SKM-1 treated with dmso at 0.1 percent for 144 hours (cell line): ENCODE measurements around the gene CALML5.
"Not testable (repeated sequence)": the region's sequence is repeated elsewhere in the genome, so short reads cannot be mapped to it uniquely, and the experiment has no call there.

ENCODE experiments used
- DNase-seq: peaks from one replicate; lab custom pipeline; 2025; ENCODE audit not compliant: unreplicated experiment; lab: John Stamatoyannopoulos, UW

CALML5 gene

DNA sequence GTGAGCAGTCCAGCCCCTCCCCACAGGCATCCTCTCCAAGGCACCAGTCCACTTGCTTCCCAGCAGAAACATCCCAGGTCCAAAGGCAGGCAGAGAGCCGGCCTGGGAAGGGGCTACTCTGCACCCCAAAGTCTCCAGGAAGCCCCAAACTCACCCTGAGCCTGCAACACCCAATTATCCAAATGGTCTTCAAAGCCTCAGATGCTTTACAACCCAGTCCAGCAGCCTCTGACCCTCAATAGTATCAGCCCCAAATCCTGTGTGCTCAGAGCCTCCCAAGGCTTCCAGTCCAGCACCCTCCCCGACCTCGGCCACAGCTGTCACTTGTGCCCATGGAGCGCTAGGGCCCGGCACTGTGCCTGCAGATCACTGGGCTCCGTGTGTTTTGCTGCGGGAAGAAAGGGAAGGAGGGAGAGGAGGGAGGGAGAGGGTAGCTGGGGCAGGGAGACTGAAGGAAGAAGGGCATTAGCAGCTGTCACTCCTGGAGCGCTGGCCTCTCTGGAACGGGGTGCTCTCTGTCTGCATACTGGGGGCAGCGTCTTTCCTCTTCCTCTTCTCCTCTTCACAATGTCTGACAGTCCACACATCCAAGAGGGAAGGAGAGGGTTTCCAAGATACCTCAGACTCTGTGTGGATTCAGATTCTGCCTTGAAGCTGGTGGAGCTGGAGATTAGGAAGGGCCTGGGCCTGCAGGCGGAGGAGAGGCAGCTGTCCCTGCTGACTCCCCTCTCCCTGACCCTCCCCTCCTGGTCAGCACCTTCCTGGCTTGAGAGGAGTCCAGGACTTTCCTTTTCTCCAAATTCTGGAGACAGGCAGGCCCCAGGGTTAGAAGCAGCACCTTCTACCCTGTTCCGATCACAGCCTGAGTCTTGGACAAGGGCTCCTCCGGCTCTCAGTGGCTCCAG is 13.2 kb downstream of the CALML5 start:
- no peak for DNase-seq

DNA sequence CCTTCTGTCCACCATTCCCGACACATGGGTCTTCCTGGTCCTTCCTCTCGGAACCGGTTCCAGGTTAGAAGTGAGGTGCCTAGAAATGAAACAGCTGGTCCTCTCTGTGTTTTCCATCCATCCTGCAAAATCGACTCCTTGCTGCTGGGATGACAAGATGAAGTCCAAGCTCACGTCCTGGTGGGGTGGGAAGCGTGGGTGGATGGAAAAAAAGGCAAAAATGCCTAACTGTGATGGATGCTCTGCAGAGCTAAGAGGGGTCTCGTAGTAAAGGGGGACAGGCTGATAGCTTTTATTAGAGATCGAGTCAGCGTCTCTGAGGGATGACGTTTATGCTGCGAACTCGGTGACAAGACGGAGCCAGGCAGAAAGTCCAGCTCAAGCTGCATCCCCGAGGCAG is 14.1 kb downstream of the CALML5 start:
- DNase-seq: no peak

DNA sequence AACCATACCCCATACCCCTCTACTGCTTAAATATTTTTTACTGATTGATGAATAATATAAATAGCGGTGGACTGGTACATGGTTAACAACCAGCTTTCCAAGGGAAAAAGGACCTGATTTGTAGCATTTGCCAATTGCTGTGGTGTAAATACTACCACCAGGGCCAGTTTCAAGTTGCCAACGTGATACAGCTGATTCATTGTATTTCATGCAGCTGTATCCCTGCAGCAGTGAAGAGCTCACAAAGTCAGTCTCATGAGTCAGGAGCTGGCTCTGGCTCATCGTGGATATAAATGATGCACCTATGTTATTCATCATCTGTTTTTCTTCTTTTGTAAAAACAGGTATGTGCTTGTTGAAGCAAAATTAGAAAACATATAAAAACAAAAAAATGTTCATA is 15.2 kb downstream of the CALML5 start:
- DNase-seq: no peak

DNA sequence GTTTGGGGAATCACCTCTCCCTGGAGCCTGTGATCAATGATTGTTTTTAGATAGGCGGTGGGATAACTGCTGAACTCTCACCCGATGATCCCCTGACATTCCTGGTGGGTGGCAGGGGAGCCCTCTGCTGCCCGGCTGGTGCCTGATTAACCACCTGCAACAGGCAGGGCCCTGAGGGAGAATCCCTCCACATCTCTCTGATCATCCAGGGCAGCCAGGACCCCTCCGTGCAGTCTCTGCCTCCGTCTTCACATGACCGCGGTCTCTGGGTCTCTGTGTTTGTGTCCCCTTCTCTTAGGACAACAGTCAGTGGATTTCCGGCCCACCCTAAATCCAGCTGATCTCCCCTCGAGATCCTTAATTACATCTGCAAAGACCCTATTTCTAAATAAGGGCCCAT is 17.4 kb downstream of the CALML5 start:
- no peak for DNase-seq

DNA sequence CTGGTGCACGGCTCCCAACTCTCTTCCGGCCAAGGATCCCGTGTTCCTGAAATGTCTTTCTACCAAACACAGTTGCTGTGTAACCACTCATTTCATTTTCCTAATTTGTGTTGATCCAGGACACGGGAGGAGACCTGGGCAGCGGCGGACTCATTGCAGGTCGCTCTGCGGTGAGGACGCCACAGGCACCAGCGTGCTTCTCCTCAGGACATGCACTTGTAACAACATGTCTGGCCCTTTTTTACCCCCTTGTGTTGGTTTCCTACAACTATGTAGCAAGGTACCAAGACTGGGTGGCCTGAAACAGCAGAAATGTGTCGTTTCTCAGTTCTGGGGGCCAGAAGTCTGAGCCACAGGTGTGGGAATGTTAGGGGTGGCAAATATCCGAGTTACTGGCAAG is 18.2 kb downstream of the CALML5 start:
- DNase-seq: no peak

DNA sequence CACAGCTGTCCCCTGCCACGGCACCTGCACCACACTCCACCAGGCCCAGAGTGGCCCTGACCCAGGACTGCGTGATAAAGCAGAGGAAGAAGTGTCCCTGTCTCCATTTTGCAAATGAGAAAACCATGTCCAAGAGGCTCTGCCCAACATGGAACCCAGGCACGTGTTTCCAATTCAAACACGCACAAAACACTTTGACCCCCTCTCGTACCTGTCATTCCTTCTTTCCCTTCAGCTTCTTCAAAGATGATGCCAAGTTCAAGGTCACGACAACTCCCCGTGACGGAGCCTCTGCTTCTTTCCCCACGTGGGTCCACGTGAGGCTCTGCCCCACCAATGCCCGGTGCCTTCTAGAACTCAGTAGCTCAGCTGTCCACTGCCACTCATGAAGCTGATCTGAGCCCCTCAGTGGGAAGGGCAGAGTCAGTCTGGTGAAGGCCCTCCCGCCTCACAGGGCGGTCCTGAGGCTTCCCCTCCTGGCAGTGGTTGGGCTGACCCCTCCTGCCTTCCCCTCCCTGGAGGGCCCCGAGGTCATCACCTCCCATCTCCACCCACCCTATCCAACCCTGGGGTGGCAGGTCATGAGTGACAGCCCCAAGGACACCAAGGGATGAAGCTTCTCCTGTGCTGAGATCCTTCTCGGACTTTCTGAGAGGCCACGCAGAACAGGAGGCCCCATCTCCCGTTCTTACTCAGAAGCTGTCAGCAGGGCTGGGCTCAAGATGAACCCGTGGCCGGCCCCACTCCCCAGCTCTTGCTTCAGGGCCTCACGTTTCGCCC is 19.0 kb downstream of the CALML5 start:
- DNase-seq: no peak

DNA sequence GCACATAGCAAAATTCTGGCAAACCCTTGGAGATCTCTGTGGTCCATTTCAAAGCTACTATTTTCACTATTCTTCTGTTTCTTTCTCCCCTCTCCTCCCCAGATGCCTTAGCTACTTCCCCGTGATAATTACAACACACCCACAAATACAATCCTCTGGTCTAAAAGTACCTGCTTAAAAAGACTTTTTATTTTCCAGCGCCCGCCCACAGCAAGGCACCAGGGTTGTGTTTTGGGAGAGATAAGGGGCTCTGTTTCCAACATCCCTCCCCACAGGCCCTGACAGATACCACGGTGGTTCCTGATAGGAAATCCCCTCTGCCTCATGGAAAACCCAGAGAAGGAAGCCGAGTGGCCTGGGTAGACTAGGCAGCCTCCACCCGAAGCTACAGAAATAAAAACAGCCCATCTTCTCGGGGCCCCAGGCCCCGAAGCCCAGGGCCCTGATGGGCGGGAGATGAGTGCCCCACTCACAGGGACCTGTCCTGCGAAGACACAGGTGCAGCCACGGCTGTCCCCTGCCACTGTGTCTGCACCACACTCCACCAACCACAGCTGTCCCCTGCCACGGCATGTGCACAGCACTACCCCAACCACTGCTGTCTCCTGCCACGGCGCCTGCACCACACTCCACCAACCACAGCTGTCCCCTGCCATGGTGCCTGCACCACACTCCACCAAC is 19.7 kb downstream of the CALML5 start:
- DNase-seq: no peak

DNA sequence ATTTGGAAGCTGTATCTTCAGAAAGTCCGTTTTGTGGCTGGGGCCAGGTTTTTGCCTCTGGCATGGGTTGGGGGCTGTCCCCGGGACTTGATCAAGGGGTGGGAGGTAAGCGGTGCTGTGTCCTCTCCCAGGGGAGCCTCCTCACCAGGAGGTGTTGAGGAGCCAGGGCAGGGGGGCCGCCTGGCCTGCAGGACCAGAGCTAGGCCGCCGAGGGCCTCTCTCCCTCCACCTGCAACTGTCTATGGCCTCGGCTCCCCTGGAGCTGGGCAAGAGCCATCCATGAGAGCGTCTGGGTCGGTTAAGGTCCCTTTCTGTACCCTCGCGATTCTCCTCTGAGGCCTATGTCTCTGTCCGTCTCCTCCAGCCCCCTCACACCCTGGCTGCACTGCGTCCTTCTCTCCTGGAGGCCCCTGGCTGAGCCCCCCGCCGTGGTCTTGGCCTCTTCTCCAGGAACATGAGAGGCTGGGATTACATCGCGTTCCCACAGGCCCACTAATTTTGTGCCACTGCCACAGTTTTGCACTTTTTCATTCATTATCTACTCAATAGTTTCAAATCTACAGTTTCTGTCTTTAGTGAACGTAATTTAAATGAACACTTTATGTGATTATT is 20.6 kb downstream of the CALML5 start:
- DNase-seq: no peak

DNA sequence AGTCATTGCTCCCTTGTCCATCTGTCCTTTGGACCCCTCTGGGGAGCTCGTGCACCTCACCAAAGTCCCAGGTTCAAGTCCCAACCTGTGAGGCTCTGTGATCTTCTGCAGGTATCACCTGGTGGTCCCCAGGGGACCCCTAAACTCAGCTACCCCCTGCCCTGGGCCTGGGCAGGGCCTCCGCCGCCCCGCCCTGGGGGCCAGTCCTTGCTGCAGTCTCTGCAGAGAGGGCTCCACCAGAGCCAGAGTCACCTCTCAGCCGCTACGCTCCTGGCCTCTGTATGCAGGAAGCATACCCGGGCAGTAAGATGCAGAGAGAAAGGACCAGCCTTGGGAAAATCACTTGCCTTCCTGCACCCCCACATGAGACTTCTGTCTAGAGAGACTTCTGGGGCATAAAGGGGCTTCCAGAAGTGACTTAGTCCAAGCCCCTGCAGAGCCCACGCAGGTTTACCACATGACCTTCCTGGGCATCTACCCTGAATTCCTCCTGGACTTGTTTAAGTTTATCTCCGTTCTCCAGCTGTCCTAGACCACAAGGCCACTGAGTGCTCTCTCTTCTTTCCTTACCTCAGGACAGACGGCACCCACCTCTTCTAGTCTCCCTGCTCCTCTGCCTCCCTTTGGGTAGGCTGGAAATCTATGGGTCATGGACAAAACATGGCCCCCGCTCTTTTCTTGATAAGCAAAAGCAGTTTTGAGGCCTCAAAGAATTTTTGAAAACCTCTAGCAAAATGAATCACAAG is 21.2 kb downstream of the CALML5 start:
- DNase-seq: no peak

DNA sequence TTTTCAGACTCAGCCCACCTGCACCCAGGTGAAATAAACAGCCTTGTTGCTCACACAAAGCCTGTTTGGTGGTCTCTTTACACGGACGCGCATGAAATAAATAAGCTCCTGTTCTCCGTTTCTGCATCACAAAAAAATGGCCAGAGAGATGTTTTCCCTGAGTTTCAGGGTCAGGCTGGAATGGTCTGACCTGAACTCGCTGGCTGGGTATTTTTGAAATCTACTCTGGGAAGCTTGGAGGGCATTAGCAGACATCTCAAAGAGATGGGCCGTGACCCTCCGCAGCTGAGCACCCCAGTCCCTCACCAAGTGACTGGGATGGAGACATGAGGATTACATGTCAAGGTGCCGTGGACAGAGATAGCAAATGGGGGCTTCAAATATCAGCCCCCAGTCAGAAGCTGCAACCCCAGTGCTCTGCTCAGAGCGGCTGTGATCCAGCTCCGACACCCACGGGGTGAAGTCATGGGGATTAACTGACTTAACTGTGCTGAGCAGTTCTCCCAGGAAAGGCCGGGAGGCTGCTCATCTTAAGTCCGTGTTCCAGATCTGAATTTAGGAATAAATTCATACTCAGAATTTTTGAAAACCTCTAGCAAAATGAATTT is 22.3 kb downstream of the CALML5 start:
- DNase-seq: no peak

DNA sequence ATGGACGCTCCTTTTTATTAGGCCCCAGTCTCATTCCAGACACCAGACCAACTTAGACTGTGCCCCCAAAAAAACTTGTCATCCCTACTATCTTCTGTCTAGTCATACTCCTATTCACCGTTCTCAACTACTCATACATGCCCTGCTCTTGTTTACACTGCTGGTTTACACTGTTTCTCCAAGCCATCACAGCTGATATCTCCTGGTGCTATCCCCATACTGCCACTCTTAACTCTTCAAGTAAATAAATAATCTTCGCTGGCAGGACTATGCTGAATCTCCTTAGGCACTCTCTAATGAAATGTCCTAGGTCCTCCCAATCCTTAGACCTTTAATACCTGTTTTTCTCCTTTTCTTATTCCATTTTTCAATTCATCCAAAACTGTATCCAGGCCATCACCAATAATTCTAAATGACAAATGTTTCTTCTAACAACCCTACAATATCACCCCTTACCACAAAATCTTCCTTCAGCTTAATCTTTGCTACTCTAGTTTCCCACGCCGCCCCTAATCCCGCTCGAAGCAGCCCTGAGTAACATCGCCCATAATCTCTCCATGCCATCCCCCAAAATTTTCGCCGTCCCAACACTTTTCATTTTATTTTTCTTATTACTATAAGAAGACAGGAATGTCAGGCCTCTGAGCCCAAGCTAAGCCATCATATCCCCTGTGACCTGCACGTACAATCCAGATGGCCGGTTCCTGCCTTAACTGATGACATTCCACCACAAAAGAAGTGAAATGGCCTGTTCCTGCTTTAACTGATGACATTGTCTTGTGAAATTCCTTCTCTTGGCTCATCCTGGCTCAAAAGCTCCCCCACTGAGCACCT is 23.2 kb downstream of the CALML5 start:
- DNase-seq: not testable (repeated sequence)

DNA sequence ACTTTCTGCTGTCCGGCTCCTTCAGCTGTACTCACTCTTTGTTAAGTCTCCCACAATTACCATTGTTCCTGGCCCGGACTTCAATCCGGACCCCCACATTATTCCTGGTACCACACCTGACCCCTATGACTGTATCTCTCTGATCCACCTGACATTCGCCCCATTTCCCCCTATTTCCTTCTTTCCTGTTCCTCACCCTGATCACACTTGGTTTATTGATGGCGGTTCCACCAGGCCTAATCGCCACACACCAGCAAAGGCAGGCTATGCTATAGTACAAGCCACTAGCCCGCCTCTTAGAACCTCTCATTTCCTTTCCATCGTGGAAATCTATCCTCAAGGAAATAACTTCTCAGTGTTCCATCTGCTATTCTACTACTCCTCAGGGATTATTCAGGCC is 24.3 kb downstream of the CALML5 start:
- not testable (repeated sequence) for DNase-seq

DNA sequence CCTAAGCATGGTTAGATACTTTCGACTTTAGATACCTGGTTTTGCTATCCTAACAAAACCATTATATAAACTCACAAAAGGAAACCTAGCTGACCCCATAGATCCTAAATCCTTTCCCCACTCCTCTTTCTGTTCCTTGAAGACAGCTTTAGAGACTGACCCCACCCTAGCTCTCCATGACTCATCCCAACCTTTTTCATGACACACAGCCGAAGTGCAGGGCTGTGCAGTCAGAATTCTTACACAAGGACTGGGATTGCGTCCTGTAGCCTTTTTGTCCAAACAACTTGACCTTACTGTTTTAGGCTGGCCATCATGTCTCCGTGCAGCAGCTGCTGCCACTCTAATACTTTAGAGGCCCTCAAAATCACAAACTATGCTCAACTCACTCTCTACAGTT is 24.7 kb downstream of the CALML5 start:
- not testable (repeated sequence) for DNase-seq

DNA sequence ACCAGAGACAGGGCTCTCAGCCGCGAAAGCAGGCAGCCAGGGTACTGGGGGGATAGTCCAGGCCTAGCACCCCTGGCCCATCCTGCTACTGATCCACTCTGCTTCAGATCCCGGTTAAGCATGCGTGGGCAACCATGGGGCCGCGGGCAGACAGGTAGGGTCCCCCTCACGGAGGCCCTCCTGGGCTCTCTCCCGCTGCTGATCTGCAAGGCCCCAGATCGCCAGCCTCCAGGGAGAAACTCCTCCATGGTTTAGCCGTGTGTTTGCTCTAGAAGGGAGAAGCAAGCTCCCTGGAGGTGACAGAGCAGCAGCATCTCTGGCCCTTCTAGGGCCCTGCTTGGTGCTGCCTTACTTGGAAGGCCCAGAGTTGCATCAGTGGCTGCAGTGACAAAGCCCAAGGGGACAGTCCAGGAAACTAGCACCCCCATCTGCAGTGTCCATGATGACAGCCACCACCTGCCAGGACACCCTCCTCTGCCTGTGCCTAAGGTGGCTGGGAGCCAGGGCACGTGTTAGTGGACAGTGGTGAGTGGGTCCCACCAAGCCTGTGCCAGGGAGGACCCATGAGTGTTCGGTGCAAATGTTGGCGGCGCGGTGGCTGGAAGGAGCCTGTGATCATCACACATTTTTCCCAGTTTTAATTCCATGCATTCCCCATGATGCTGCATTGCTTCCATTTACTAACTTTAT is 29.2 kb downstream of the CALML5 start:
- no peak for DNase-seq

DNA sequence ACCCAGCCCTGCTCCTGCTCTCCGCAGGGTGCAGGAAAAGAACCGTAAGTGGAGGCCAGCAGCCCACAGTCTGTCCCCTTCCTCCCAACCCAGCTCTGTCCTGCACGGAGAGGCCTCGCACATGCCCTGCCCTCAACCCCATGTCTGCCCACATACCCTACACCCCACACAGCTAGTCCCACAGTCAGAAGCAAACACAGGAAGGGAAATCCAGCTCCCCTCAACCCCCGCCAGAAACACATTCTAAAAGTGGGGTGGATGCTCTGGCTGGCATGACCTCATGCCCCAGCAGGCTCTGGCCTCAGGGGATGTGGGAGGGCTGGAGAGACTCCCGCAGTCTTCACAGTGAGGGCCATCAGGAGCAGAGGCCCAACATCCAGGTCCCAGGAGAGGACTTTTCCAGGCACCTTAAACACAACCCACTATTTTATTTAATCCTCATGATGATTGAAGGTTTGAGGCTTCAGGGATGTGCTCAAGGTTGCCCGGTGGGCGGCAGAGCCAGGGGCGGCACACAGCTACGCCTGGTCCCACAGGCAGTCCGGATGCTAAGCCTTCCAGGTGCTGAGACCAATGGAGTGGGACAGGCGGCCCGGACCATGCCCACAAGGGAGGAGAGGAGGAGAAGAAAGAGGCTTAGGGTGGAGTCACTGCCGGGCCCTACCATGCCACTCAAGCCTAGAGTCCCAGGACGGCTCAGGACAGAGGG is 29.9 kb downstream of the CALML5 start:
- DNase-seq: no peak

DNA sequence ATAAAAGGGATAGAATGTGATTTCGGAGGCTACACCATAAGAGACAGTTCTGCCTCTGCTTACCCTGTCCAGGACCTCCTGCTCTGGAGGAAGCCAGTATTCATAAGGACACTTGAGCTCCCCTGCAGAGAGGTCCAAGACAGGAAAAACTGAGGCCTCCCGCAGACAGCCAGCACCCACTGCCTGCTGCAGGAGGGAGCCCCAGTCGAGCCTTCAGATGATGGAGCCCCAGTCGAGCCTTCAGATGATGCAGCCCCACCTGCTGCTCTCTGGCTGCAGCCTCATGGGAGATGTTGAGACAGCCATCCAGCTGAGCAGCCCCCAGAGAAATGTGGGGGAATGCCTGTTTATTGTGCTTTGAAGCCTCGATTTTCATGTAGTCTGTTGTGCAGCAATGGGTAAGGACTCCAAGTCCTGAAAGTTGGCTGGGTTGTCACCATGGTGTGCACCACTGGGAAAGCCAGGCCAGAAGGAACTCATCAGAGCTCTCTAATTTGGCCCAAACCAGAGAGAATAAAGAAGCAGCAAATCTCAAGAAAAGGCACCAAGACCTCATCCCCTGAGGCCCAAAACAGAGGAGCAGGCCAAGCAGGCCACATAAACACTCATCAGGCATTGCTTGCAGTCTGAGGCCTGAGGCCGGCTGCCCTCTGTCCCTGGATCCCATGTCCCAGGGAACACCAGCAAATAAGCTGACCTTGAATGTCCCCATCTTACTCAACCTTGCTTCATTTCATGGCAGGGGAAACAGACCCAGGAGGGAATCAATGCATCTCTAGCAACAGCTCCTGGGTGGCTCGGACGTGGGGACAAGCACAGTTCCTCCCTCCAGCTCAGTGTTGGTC is 30.9 kb downstream of the CALML5 start:
- no peak for DNase-seq

DNA sequence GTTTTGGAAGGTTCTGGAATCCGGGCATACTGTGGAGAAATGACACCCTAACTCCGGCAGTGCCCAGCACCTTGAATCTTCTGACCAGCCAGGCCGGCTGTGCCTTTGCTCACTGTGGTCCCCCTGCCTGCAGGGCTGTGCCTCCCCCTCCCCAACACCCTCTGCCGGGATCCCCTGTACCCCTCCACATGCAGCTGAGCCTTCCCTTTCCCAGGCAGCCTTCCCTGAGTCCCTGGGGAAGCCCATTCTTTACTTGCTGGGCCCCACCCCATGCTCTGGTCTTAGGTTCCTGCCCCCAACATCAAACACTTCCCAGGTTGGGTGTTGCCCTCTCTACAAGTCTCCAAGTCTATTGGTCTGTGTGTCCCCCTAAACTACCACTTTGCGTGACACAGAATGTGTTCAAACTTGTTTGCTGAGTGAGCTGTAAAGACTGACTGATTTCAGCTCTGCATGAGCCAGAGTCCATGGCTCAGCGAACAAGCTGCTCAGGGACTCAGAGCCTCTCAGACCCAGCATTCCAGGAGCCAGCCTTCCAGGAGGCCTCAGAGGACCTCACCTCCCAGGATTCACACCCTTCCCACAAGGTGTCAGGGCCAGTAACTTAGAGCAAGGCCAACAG is 31.6 kb downstream of the CALML5 start:
- no peak for DNase-seq
